ENCODE data around the gene OR4A15. TPM values are rescaled to one million over a fixed set of nuclear protein-coding genes. Genes with fewer than 3 reads are reported as not detected.

OR4A15 gene
- total and polyA plus RNA-seq, 10 of the 15 experiments (the other 5 are each of a cell fraction or from before 2014, with no cell fraction given) = not detected

DNA sequence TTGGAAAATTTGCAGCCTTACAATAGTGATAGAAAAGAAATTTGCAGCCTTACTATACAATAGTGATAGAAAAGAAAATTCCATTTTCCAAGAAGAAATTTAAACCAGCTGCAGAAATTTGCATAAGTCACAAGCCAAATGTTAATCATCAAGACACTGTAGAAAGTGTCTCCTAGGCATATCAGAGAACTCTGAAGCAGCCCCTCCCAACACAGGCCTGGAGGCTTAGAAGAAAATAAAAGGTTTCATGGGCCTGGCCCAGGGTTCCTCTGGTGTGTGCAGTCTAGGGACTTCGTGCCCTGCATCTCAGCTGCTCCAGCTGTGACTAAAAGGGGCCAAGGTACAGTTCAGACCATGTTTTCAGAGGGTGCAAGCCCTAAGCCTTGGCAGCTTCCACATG lies 18.7 kb upstream of the OR4A15 start:
- H2AFZ ChIP-seq (ENCODE audit: control insufficient read depth, low read depth, low read length) = no peak overlapping the region
- no peak overlapping the region for H3K4me2 ChIP-seq (ENCODE audit: control insufficient read depth, insufficient read depth)
- H3K79me2 ChIP-seq (ENCODE audit: control insufficient read depth, insufficient read depth, low read length) = no peaks in the 10 kb centered on the region
- DNase-seq (ENCODE audit: low read depth, low spot score) (no peak), FAIRE-seq (no peak), ATAC-seq (no peak)
- no peaks in the 10 kb centered on the region for H3K36me3 ChIP-seq (ENCODE audit: control insufficient read depth in 2 of 2, insufficient read depth in 2 of 2, low read length in 1 of 2)
- no TSS peak for BruUV-seq (replicated peaks)
- POLR2A ChIA-PET = no interaction called here
- RAD21 ChIA-PET (ENCODE audit: unreplicated experiment) = no interaction called here
- no peaks in the 10 kb centered on the region for H3K27me3 ChIP-seq (replicated peaks in 1 of 2; ENCODE audit: control insufficient read depth in 2 of 2, insufficient read depth in 2 of 2, low read length in 1 of 2)
- TF ChIP-seq GABPA (IDR thresholded peaks at IDR 0.05; ENCODE audit: low read depth) (no peak), YBX1 (IDR thresholded peaks at IDR 0.05) (no peak), YY1 (IDR thresholded peaks at IDR 0.05; ENCODE audit: low read depth, low read length) (no peak), NFYB (IDR thresholded peaks at IDR 0.05; ENCODE audit: insufficient read depth, low read depth, low read length) (no peak)
- TF ChIP-seq, protein P1, sequence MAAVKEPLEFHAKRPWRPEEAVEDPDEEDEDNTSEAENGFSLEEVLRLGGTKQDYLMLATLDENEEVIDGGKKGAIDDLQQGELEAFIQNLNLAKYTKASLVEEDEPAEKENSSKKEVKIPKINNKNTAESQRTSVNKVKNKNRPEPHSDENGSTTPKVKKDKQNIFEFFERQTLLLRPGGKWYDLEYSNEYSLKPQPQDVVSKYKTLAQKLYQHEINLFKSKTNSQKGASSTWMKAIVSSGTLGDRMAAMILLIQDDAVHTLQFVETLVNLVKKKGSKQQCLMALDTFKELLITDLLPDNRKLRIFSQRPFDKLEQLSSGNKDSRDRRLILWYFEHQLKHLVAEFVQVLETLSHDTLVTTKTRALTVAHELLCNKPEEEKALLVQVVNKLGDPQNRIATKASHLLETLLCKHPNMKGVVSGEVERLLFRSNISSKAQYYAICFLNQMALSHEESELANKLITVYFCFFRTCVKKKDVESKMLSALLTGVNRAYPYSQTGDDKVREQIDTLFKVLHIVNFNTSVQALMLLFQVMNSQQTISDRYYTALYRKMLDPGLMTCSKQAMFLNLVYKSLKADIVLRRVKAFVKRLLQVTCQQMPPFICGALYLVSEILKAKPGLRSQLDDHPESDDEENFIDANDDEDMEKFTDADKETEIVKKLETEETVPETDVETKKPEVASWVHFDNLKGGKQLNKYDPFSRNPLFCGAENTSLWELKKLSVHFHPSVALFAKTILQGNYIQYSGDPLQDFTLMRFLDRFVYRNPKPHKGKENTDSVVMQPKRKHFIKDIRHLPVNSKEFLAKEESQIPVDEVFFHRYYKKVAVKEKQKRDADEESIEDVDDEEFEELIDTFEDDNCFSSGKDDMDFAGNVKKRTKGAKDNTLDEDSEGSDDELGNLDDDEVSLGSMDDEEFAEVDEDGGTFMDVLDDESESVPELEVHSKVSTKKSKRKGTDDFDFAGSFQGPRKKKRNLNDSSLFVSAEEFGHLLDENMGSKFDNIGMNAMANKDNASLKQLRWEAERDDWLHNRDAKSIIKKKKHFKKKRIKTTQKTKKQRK (IDR thresholded peaks at IDR 0.05; ENCODE audit: low read depth, low read length) = no peak
- SMC1A ChIA-PET (ENCODE audit: uncharacterized antibody, unreplicated experiment) = no interaction called here
- no peak overlapping the region for H3K9ac ChIP-seq (ENCODE audit: control insufficient read depth, insufficient read depth, low read length)
- intact Hi-C loops (cut with micrococcal nuclease; ENCODE audit: unreplicated experiment) = no loop called here
- H3K27ac ChIP-seq (ENCODE audit: control insufficient read depth, insufficient read depth) = no peak overlapping the region
- in situ Hi-C loops (cut with MboI) = loop anchor here (25.0 kb wide), 1 partner anchor 337 kb away; no protein-coding TSS in a partner anchor
- H3K9me3 ChIP-seq (replicated peaks; ENCODE audit: control insufficient read depth, insufficient read depth, low read length) = no peaks in the 10 kb centered on the region
- 0% methylated on average over 1 of the region's 1 CpG for WGBS (ENCODE audit: insufficient coverage, insufficient replicate concordance, low lambda C conversion rate, missing lambda C conversion rate)
- no peak overlapping the region for H3K4me3 ChIP-seq
- CTCF ChIA-PET = no interaction called here
- no peaks in the 10 kb centered on the region for H4K20me1 ChIP-seq (ENCODE audit: control insufficient read depth, insufficient read depth)
- H3K4me1 ChIP-seq (ENCODE audit: control insufficient read depth, insufficient read depth, low read length) = no peaks in the 10 kb centered on the region
